Measurements from ENCODE around the gene C1orf122.

Gene C1orf122

GRCh38 chr1:37845049-37845646 is 37.6 kb downstream of the C1orf122 start:
- DNase-seq (ENCODE audit: low read depth in 2 of 2) = no peak

GRCh38 chr1:37845786-37846185 is 38.2 kb downstream of the C1orf122 start:
- no peak for DNase-seq (ENCODE audit: low read depth in 2 of 2)

GRCh38 chr1:37846647-37847339 is 39.2 kb downstream of the C1orf122 start:
- DNase-seq (ENCODE audit: low read depth in 2 of 2) = no peak

GRCh38 chr1:37849480-37849879 is 41.9 kb downstream of the C1orf122 start:
- DNase-seq (ENCODE audit: low read depth in 2 of 2) = no peak

GRCh38 chr1:37850352-37850955 is 42.9 kb downstream of the C1orf122 start:
- no peak for DNase-seq (ENCODE audit: low read depth in 2 of 2)

- no peak for DNase-seq (ENCODE audit: low read depth in 2 of 2)
These were observed 43.7 kb downstream of the C1orf122 start for GRCh38 chr1:37851262-37851661.

- DNase-seq (ENCODE audit: low read depth in 2 of 2) = no peak
These were observed 44.2 kb downstream of the C1orf122 start for GRCh38 chr1:37851782-37852210.

- no peak for DNase-seq (ENCODE audit: low read depth in 2 of 2)
These were observed 45.6 kb downstream of the C1orf122 start for GRCh38 chr1:37853157-37853556.

GRCh38 chr1:37854406-37854805 is 46.8 kb downstream of the C1orf122 start:
- no peak for DNase-seq (ENCODE audit: low read depth in 2 of 2)
